ENCODE measurements around the gene TAP2. TPM values are rescaled to one million over a fixed set of nuclear protein-coding genes. Genes with fewer than 3 reads are reported as not detected.

Gene TAP2
- total RNA-seq, 6 experiments from 2014 or later = 25.3 to 47.5 (median 39.2) TPM

DNA sequence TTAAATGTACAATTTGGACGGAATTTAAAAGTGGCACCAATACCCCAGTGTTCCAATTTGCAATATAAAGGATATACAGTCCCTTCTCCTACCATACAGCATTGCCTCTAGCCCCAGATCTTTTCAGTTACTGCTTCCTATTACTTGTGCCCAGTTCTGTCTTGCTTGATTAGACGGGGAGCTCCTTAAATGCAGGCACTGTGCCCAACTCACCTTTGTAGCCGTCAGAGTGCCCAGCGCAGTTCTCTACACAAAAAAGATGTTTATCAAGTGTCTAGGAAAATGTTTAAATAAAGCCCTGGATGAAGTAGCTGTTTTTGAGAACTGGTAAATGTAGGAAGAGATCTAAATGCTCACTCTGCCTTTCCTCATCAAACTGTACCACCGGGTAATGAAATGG is 7.6 kb downstream of the TAP2 start:
- Mint-ChIP-seq H3K9me3 (no peaks in the 10 kb centered on the region), H3K4me3 (no peak overlapping the region), H3K27me3 (ENCODE audit: insufficient read depth) (0 out of 2 replicates have a peak, but pooled peaks cover 2% of the 10 kb centered on the region), H3K27ac (no peak overlapping the region), H3K4me1 (ENCODE audit: low read depth) (peaks cover 13% of the 10 kb centered on the region), H3K36me3 (ENCODE audit: low read depth) (peaks cover 13% of the 10 kb centered on the region)
- no peak for DNase-seq
- TF ChIP-seq, protein P1, sequence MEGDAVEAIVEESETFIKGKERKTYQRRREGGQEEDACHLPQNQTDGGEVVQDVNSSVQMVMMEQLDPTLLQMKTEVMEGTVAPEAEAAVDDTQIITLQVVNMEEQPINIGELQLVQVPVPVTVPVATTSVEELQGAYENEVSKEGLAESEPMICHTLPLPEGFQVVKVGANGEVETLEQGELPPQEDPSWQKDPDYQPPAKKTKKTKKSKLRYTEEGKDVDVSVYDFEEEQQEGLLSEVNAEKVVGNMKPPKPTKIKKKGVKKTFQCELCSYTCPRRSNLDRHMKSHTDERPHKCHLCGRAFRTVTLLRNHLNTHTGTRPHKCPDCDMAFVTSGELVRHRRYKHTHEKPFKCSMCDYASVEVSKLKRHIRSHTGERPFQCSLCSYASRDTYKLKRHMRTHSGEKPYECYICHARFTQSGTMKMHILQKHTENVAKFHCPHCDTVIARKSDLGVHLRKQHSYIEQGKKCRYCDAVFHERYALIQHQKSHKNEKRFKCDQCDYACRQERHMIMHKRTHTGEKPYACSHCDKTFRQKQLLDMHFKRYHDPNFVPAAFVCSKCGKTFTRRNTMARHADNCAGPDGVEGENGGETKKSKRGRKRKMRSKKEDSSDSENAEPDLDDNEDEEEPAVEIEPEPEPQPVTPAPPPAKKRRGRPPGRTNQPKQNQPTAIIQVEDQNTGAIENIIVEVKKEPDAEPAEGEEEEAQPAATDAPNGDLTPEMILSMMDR (IDR thresholded peaks at IDR 0.05) = no peak

DNA sequence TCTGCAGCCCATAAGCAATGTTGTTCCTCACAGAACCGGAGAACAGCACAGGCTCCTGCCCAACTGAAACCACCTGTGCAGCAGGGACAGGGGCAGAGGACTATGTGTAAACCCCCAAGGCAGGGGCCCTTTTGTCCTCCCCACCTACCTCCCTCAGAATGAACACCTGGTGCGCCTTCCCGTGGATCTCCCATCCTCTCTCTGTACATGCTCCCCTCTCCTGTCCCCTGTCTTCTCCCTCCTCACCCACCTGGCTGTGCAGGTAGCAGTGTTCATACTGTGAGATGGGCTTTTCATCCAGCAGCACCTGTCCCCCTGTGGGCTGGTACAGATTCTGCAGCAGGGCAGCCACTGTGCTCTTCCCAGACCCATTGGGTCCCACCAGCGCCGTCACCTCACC is 8.5 kb downstream of the TAP2 start:
- TF ChIP-seq, protein P1 (IDR thresholded peaks at IDR 0.05) = no peak
- peaks cover 10% of the 10 kb centered on the region for H3K4me1 Mint-ChIP-seq (ENCODE audit: low read depth)
- H3K27ac Mint-ChIP-seq = no peak overlapping the region
- no peak overlapping the region for H3K4me3 Mint-ChIP-seq
- H3K9me3 Mint-ChIP-seq = no peaks in the 10 kb centered on the region
- no peak for DNase-seq
- peaks cover 13% of the 10 kb centered on the region for H3K36me3 Mint-ChIP-seq (ENCODE audit: low read depth)
- 0 out of 2 replicates have a peak, but pooled peaks cover 2% of the 10 kb centered on the region for H3K27me3 Mint-ChIP-seq (ENCODE audit: insufficient read depth)

DNA sequence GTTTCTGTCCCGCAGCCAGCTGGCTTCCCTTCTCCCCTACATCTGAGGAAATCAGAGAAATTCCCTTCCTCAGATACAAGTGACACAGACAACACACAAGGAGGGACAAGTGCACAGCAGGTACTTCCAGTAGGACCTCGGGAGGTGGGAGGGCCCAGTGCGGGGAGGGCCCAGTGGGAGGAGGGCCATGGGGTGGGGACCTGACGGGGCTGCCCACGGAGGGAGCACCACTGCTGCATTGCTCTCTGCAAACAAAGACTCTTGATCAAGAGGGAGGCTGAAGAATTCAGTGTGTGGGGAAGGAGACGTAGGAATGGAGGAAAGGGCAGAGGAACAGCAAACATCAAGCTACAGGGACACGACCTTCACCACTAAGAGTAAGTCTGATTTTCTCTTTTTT is 9.0 kb downstream of the TAP2 start:
- no peak for DNase-seq
- H3K27ac Mint-ChIP-seq = no peak overlapping the region
- H3K36me3 Mint-ChIP-seq (ENCODE audit: low read depth) = peaks cover 13% of the 10 kb centered on the region
- H3K9me3 Mint-ChIP-seq = no peaks in the 10 kb centered on the region
- no peak overlapping the region for H3K4me3 Mint-ChIP-seq
- H3K4me1 Mint-ChIP-seq (ENCODE audit: low read depth) = peaks cover 10% of the 10 kb centered on the region
- TF ChIP-seq, protein P1 (IDR thresholded peaks at IDR 0.05) = no peak
- H3K27me3 Mint-ChIP-seq (ENCODE audit: insufficient read depth) = 0 out of 2 replicates have a peak, but pooled peaks cover 2% of the 10 kb centered on the region

DNA sequence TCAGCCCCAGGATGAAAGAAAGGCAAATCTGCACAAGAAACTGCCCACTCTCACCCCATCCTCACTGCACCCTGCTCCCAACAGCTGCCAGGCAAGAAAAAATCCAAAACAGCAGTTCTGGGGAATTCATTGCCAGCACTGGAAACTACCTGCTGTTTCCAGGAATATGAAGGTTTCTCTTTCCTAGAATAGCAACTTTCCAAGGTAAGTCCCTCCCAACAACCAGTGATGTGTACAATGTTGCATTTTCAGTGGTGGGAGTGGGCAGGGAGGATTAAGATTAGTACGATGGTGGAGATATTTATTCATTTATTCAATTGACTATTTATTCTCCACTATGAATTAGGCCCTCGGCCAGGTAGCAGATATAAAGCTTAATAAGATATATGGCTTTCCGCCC is 11.5 kb downstream of the TAP2 start:
- Mint-ChIP-seq H3K4me1 (ENCODE audit: low read depth) (peaks cover 10% of the 10 kb centered on the region), H3K4me3 (no peak overlapping the region), H3K9me3 (no peaks in the 10 kb centered on the region), H3K36me3 (ENCODE audit: low read depth) (peaks cover 6% of the 10 kb centered on the region), H3K27ac (no peak overlapping the region), H3K27me3 (ENCODE audit: insufficient read depth) (0 out of 2 replicates have a peak, but pooled peaks cover 2% of the 10 kb centered on the region)
- TF ChIP-seq, protein P1 (IDR thresholded peaks at IDR 0.05) = no peak
- DNase-seq = no peak

- peak overlapping the region; percentile 9; the same call in 1 of the 2 replicates for H3K27ac Mint-ChIP-seq
- TF ChIP-seq, protein P1 (IDR thresholded peaks at IDR 0.05) = peak; percentile 64
These were observed 12.6 kb downstream of the TAP2 start for GRCh38 chr6:32825966-32826365.

More at GRCh38 chr6:32825966-32826365, 12.6 kb downstream of the TAP2 start:
- peak; percentile 44 for DNase-seq
- peaks cover 6% of the 10 kb centered on the region for H3K36me3 Mint-ChIP-seq (ENCODE audit: low read depth)
- H3K4me1 Mint-ChIP-seq (ENCODE audit: low read depth) = peaks cover 10% of the 10 kb centered on the region
- no peak overlapping the region for H3K4me3 Mint-ChIP-seq
- H3K27me3 Mint-ChIP-seq (ENCODE audit: insufficient read depth) = 0 out of 2 replicates have a peak, but pooled peaks cover 2% of the 10 kb centered on the region
- H3K9me3 Mint-ChIP-seq = no peaks in the 10 kb centered on the region

Measured in HFFc6 (cell line).